ENCODE data around the gene CTSV. TPM values are rescaled to one million over a fixed set of nuclear protein-coding genes. Genes with fewer than 3 reads are reported as not detected.
"Not testable (repeated sequence)": the region's sequence is repeated elsewhere in the genome, so short reads cannot be mapped to it uniquely, and the experiment has no call there.

Gene CTSV
- 100 to 1,000 TPM in 1 of 2 donors, 1 to 10 TPM in 1; 1.3 to 277 TPM for total RNA-seq

DNA sequence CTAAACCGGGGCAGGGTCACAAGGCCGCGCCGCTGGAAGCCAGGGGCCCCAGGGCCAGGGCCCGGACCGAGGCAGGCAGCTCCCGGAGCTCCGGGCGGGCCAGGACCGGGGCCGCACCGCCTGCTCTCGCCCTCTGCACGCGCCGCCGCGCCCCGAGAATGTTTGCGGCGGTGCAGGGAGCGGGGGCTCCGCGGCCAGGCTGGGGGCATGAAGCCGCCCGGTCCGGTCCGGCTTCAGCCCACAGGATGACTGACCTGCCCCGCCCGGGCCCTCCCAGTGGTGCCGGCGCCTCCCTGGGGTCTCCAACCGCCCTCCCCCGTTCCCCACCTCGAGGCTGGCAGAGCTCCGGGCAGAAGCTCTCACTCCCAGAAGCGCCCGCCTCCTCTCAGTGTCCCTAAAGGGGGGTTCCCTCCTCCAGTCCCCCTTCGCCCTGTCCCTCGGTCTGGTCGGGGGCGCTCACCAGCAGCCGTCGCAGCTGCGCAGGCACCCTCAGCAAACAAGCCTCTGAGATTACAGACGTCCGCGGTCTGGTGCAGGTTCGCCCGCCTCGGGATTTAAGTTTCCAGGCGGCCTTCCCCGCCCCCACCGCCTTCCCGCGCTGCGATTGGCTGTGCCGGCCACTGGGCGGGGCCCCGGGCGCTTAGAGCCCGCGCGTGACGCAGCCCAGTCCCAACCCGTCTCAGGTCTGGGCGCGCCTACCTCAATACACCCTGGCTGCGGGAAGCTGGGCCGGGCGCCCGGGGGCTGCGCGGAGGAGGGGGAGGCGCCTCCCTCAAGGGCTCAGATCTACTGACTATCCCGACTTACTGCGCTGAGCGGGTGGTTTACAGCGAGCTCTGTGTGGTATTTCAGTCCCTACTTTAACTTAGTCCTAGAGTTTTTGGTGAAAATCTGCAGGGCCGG lies at the start of gene CTSV:
CTSV (minus strand) TSS at position 532 of the 903 bp plus-strand sequence. CDS start 1,099 bp downstream, outside the sequence.
- under 1% methylated on average over 74 of the region's 80 CpGs for WGBS
- no peaks in the 10 kb centered on the region for H3K27me3 ChIP-seq (replicated peaks; ENCODE audit: insufficient read depth)
- H3K4me1 ChIP-seq (replicated peaks): no peaks in the 10 kb centered on the region
- DNase-seq (ENCODE audit: low spot score): peak; percentile 91
- intact Hi-C loops (cut with DNase I): no loop called here
- H3K36me3 ChIP-seq: no peaks in the 10 kb centered on the region
- peak within 1 kb of the TSS in 1 of 2 donors; percentile 39 for H3K27ac ChIP-seq
- peak within 1 kb of the TSS; percentile 36 to 52 for H3K4me3 ChIP-seq
- H3K9me3 ChIP-seq: no peaks in the 10 kb centered on the region
- TF ChIP-seq POLR2AphosphoS5 (IDR thresholded peaks at IDR 0.05): peak; percentile 92
- TF ChIP-seq, protein P1, sequence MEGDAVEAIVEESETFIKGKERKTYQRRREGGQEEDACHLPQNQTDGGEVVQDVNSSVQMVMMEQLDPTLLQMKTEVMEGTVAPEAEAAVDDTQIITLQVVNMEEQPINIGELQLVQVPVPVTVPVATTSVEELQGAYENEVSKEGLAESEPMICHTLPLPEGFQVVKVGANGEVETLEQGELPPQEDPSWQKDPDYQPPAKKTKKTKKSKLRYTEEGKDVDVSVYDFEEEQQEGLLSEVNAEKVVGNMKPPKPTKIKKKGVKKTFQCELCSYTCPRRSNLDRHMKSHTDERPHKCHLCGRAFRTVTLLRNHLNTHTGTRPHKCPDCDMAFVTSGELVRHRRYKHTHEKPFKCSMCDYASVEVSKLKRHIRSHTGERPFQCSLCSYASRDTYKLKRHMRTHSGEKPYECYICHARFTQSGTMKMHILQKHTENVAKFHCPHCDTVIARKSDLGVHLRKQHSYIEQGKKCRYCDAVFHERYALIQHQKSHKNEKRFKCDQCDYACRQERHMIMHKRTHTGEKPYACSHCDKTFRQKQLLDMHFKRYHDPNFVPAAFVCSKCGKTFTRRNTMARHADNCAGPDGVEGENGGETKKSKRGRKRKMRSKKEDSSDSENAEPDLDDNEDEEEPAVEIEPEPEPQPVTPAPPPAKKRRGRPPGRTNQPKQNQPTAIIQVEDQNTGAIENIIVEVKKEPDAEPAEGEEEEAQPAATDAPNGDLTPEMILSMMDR (IDR thresholded peaks at IDR 0.05): peak in 2 of 4 experiments; percentile 14 to 32
- TF ChIP-seq POLR2A (IDR thresholded peaks at IDR 0.05): peak; percentile 79

DNA sequence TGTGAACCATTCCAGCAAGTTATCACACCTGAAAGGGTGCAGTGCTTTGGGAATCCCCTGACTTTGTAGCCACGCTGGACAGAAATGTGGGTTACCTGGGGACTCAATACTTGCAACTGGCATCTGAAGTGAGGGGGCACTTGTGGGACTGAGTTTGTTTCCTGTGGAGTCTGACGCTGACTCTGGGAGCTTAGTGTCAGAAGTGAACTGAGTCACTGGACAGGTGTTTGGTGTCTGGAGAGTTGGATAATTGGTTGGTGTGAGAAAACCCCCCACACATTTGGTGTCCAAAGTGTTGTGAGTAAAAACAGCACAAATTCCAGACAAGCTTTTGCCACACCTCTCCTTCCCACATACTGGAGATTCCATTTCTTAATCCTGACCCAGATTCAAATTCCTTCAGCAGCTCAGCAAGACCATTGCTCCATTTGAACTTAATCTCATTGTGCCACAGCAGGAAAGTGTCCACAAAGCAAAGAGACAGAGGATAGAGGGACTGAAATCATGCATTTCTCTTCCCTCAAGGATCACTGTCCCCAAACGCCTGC lies 48.8 kb upstream of the CTSV start:
- intact Hi-C loops (cut with DNase I); H3K4me1 ChIP-seq (replicated peaks); H3K9me3 ChIP-seq; H3K36me3 ChIP-seq; H3K27ac ChIP-seq; H3K27me3 ChIP-seq (replicated peaks; ENCODE audit: insufficient read depth); H3K4me3 ChIP-seq; DNase-seq (ENCODE audit: low spot score): not testable (repeated sequence)
- 67% methylated on average over 3 of the region's 3 CpGs for WGBS

DNA sequence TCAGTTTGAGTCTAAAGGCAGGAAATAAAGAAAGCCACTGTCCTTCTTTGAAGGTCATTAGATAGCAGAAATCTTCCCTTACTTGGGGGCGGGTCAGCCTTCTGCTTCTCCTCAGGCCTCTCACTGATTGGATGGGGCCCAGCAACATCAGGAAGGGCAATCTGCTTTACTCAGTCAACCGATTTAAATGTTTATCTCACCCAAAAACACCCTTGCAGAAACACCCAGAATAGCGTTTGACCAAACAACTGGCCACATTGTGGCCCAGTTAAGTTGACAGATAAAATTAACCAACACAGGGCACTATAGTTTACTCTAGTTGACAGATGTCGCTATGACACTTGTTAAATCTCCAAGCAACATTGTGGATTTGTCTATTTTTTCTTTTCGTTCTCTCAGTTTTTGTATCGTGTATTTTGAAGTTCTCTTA lies 45.6 kb upstream of the CTSV start:
- WGBS: 79% methylated on average over 6 of the region's 6 CpGs
- DNase-seq (ENCODE audit: low spot score); H3K27ac ChIP-seq: not testable (repeated sequence)

DNA sequence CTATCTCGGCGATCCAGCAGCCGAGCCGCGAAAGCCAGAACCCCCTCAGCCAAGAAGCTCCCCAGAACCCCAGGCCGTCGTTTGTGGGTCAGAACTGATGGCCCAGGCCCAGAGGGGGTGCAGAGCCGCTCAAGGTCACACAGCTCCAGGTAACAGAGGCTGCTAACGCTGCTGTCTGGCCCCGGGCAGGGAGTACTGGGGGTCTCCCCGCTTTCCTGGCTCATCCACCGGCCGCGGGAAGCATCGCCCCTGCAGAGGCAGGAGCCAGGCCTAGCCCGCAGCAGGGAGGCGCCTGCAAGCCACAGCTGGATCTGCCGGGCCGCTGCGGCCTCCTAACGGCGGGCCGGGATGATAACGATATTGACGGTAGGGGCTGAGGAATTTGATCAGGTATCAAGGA lies 39.4 kb upstream of the CTSV start:
- 69% methylated on average over 21 of the region's 25 CpGs for WGBS
- H3K9me3 ChIP-seq: no peaks in the 10 kb centered on the region
- TF ChIP-seq POLR2A (IDR thresholded peaks at IDR 0.05) (no peak), POLR2AphosphoS5 (IDR thresholded peaks at IDR 0.05) (no peak)
- TF ChIP-seq, protein P1 (IDR thresholded peaks at IDR 0.05): no peak

More for the DNA sequence above, 45.6 kb upstream of the CTSV start:
- H3K4me3 ChIP-seq; H3K27me3 ChIP-seq (replicated peaks; ENCODE audit: insufficient read depth); H3K36me3 ChIP-seq; H3K9me3 ChIP-seq; intact Hi-C loops (cut with DNase I); H3K4me1 ChIP-seq (replicated peaks): not testable (repeated sequence)

DNA sequence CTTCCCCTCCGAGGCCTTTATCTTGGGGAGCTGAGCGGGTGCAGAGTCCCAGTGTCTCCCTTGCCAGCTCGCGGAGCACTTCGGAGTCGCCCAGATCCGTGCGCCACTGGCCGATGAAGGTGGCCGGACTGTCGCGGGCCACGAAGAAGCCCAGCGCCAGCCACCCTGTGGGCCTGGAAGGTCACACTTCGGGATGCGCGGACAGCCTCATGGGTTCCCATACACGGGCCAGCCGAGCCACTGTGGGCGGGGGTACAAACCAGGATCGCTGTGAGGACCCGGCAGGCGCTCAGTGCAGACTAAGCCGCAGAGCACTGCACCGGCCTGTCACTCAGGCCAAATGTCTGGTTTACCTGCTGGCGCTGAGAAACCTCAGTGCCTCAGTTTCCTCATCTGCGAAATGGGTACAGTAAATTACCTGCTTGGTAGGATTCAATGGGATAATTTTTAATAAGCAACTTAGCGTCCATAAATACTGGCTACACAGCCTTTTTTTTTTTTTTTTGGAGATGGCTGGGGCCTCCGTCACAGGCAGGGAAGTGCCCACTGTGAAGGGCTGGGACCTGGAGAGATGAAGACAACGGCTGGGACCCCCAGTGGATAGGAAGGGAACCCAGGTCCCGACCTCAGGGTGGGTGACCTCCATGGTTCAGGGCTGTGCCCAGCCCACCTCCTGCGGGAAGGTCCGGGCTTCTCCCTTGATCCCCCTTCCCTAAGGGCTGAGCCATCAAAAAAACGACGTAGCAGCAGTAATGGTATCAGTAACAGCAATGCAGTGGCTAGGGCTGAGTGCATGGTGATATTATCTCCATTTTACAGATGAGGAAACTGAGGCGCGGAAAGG lies 38.7 kb upstream of the CTSV start:
- WGBS: 71% methylated on average over 36 of the region's 37 CpGs
- no peak overlapping the region for H3K27ac ChIP-seq
- no peaks in the 10 kb centered on the region for H3K36me3 ChIP-seq
- no peak for DNase-seq (ENCODE audit: low spot score)
- intact Hi-C loops (cut with DNase I): no loop called here
- no peak overlapping the region for H3K4me3 ChIP-seq
- TF ChIP-seq POLR2AphosphoS5 (IDR thresholded peaks at IDR 0.05) (no peak), POLR2A (IDR thresholded peaks at IDR 0.05) (no peak)
- TF ChIP-seq, protein P1 (IDR thresholded peaks at IDR 0.05): no peak
- no peaks in the 10 kb centered on the region for H3K9me3 ChIP-seq
- no peaks in the 10 kb centered on the region for H3K27me3 ChIP-seq (replicated peaks; ENCODE audit: insufficient read depth)
- no peaks in the 10 kb centered on the region for H3K4me1 ChIP-seq (replicated peaks)

More for the DNA sequence above, 39.4 kb upstream of the CTSV start:
- intact Hi-C loops (cut with DNase I): no loop called here
- H3K4me3 ChIP-seq: no peak overlapping the region
- H3K27ac ChIP-seq: no peak overlapping the region
- H3K36me3 ChIP-seq: no peaks in the 10 kb centered on the region
- no peaks in the 10 kb centered on the region for H3K4me1 ChIP-seq (replicated peaks)
- H3K27me3 ChIP-seq (replicated peaks; ENCODE audit: insufficient read depth): no peaks in the 10 kb centered on the region
- no peak for DNase-seq (ENCODE audit: low spot score)

DNA sequence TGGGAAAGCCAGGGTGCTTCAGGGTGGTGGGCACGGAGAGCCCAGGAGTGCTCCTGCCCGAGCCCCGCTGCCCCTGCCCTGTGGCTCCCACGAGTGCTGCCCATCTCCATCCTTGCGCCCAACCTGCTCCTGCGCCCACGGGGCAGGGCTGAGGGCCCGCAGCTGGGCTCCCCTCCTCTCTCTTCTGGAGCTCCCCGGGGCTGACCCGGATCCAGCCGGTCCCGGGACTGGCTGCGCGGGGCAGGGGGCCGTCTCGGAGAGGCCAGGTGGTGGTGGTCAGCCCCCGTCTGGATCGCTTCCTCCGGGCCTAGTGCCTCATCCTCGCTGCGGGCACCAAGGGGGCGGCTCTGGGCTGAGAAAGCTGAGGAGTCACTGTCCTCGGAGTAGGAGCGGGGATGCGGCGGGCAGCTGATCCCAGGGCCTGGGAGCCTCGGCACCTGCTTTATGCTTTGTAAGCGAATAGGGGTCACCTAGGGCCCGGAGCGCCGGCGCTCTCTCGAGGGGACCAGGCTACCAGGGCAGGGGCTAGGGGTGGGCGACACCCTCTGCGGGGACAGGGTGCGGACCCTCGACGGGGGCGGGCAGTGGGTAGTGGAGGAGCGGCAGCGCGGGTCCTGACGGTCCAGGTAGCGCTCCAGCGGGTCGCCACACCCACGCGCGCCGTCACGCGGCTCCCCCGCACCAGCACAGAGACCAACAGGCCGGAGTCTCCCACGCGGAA lies 37.9 kb upstream of the CTSV start:
- H3K36me3 ChIP-seq; DNase-seq (ENCODE audit: low spot score); H3K27me3 ChIP-seq (replicated peaks; ENCODE audit: insufficient read depth); H3K4me1 ChIP-seq (replicated peaks); H3K9me3 ChIP-seq; H3K4me3 ChIP-seq; H3K27ac ChIP-seq; intact Hi-C loops (cut with DNase I): not testable (repeated sequence)
- 15% methylated on average over 41 of the region's 56 CpGs for WGBS
